GM19193 (cell line): ENCODE measurements around the gene KIF27.

Experiments used
- POLR2A ChIP-seq: IDR thresholded peaks from 4 replicates; pipeline ENCODE4 v1.6.1; 2011; ENCODE audit not compliant: insufficient read depth, insufficient read length; ENCODE audit errors: extremely low read depth

Gene KIF27

GRCh38 chr9:83936523-83936922 lies 15.3 kb upstream of the KIF27 start:
- TF ChIP-seq POLR2A: no peak

- no peak for TF ChIP-seq POLR2A
These were observed 14.2 kb upstream of the KIF27 start for GRCh38 chr9:83935276-83935935.

GRCh38 chr9:83934569-83935275 lies 13.5 kb upstream of the KIF27 start:
- no peak for TF ChIP-seq POLR2A

GRCh38 chr9:83933790-83934189 lies 12.6 kb upstream of the KIF27 start:
- TF ChIP-seq POLR2A: no peak

- no peak for TF ChIP-seq POLR2A
These were observed 11.6 kb upstream of the KIF27 start for GRCh38 chr9:83932851-83933250.

GRCh38 chr9:83932011-83932410 lies 10.8 kb upstream of the KIF27 start:
- no peak for TF ChIP-seq POLR2A

DNA sequence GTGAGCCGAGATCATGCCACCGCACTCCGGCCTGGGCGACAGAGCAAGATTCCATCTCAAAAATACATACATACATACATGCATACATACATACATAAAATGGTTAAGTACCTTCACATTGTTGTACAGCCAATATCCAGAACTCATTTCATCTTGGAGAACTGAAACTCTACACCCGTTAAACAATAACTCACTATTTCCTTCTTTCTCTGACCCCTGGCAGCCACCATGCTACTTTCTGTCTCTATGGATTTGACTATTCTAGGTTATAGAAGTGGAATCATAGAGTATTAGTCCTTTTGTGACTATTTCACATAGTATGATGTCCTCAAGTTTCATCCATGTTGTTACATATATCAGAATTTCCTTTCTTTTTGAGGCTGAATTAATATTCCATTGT lies 9.6 kb upstream of the KIF27 start:
- no peak for TF ChIP-seq POLR2A

GRCh38 chr9:83927591-83927990 lies 6.4 kb upstream of the KIF27 start:
- TF ChIP-seq POLR2A: no peak

DNA sequence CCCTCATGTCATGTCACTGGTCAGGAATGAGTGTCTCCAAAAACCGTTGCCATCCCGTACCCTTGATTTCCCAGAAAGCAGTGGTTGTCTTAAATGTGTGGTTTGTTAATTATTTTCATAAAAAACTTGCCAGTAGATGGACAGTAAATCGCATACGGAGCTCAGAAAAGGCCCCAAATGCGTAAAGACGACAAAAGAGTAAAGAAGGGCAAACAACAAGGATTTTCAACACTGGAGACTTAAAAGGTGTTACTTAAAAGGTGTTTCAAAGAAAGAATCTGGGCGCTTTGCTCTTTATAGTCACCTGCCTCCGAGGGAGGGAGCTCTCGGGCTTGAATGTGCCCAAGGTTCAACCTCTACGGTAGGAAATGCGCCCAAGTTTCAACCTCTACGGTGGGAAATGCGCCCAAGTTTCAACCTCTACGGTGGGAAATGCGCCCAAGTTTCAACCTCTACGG lies 734 bp downstream of the KIF27 start:
- no peak for TF ChIP-seq POLR2A

GRCh38 chr9:83919111-83919510 lies 2.1 kb downstream of the KIF27 start:
- no peak for TF ChIP-seq POLR2A

DNA sequence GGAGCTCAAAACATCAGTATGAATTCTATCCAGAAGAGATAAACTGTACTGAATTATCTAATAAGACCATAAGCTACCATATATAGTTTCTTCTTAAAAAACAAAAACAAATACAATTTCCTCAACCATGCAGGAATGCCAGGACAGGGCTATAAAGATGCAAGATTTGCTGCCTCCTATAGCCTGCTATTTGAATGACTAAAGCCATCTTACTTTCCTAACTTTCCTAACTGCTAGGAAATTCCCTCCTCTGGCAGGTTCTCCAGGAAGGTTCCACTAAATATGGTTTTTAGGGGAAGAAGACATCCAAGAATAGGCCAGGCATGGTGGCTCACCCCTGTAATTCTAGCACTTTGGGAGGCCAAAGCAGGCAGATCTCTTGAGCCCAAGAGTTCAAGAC lies 15.1 kb downstream of the KIF27 start:
- no peak for TF ChIP-seq POLR2A

DNA sequence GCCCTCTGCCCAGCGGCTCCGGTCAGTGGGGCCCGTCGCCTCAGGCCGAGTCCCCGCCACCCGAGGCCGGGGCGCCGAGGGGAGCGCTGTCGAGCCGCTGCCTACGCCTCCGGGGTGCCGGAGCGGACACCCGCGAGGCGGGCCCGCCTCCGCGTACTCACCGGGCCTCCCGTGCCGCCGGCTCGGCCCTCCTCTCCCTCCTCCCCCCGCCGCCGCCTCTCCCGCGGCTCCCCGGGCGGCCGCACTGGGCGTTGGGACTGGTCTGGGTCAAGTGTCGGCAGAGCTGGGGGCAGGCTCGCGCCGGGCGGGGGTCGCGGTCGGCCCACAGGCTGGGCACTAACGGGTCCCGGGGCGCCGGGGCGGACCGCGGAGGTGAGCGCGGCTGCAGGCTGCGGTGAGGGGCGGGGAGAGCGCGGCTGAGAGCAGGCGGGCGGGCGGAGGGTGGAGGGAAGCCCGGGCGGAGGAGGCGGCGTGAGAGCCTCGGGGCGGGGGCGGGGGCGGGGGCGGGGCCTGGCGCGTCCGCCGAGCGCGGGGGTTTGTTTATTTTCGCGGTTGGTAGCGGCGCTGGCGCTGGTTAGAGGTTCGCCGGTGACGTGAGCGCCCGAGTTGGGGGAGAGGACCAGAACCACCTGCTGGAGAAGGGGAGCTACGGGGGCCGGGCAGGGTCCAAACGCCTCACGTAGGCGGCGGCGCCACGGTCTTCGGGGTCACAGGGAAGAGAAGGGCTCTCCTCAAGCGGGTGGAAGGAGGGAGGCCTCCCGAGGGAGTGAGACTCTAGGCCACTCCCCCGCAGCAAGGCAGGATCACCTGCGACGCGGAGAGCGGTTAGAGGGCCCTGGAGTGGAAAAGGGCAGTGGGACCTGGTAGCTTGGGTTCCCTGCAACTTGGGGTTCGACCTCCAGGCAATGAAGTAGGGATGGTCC lies 103.6 kb downstream of the KIF27 start, which contains the start of gene GKAP1:
Gene GKAP1, minus strand, starts transcription at position 414 of the 923 bp plus-strand sequence. CDS start 11,252 bp downstream, outside the sequence.
- TF ChIP-seq POLR2A: peak; percentile 33

DNA sequence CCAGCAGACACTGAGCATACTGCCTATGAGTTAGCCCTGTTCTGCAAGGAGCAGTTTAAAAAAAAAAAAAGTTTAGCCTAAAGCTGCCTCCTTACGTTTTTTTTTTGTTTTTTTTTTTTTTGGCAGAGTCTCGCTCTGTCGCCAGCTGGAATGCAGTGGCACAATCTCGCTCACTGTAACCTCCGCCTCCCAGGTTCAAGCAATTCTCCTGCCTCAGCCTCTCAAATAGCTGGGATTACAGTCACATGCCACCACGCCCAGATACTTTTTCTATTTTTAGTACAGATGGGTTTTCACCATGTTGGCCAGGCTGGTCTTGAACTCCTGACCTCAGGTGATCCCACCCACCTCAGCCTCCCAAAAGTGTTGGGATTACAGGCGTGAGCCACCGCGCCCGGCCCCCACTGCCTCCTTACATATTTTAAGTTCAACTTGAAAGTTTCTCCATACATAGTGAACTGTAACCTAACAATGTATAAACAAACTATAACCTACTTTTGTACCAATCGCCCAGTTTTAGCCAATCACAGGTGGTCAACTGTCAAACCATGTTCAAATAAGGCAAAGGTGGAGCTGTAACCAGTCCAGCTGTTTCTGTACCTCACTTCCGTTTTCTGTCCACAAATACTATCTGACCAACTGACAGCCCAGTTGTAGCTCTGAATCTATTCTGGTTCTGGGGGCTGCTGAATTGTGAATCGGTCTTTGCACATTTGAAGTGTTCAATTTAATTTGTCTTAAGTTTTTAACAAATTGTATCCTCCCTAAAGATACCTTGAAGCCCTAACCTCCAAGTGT lies 120.8 kb downstream of the KIF27 start:
- TF ChIP-seq POLR2A: no peak

- TF ChIP-seq POLR2A: no peak
These were observed 127.2 kb downstream of the KIF27 start for GRCh38 chr9:83794051-83794450.
